GM04504 (cell line): ENCODE results near the gene NR6A1.

ENCODE experiments used
- DNase-seq: peaks from one replicate; pipeline ENCODE4 v3.0.0-alpha.2; 2012; ENCODE audit warnings: low read depth

Gene NR6A1

GRCh38 chr9:124522121-124523098 lies 248.7 kb downstream of the NR6A1 start:
- no peak for DNase-seq

- no peak for DNase-seq
Observed at GRCh38 chr9:124521142-124521541, 250.0 kb downstream of the NR6A1 start.

- DNase-seq = no peak
Observed at GRCh38 chr9:124520206-124520596, 250.9 kb downstream of the NR6A1 start.

GRCh38 chr9:124518116-124518515 lies 253.0 kb downstream of the NR6A1 start:
- DNase-seq = no peak

GRCh38 chr9:124517600-124517999 lies 253.5 kb downstream of the NR6A1 start:
- DNase-seq = no peak

GRCh38 chr9:124514874-124515273 lies 256.2 kb downstream of the NR6A1 start:
- DNase-seq = no peak

- DNase-seq = no peak
Observed at GRCh38 chr9:124514125-124514524, 257.0 kb downstream of the NR6A1 start.

- DNase-seq = no peak
Observed at GRCh38 chr9:124513376-124513994, 257.6 kb downstream of the NR6A1 start.

GRCh38 chr9:124512806-124513204 lies 258.3 kb downstream of the NR6A1 start:
- DNase-seq = no peak

GRCh38 chr9:124511891-124512805 lies 259.0 kb downstream of the NR6A1 start:
- no peak for DNase-seq

- DNase-seq = no peak
Observed at GRCh38 chr9:124511426-124511840, 259.7 kb downstream of the NR6A1 start.

- DNase-seq = no peak
Observed at GRCh38 chr9:124510650-124511425, 260.3 kb downstream of the NR6A1 start.

GRCh38 chr9:124507880-124508423 lies 263.2 kb downstream of the NR6A1 start:
- DNase-seq = no peak

- DNase-seq = no peak
Observed at GRCh38 chr9:124506931-124507879, 263.9 kb downstream of the NR6A1 start, which contains the start of gene NR5A1. TSS of gene NR5A1 (minus strand) at chr9:124507399. CDS start at chr9:124503395, 4,004 bp downstream.

- no peak for DNase-seq
Observed at GRCh38 chr9:124506433-124506832, 264.7 kb downstream of the NR6A1 start.

- no peak for DNase-seq
Observed at GRCh38 chr9:124505901-124506346, 265.2 kb downstream of the NR6A1 start.

- DNase-seq = no peak
Observed at GRCh38 chr9:124505006-124505900, 265.9 kb downstream of the NR6A1 start.

- DNase-seq = no peak
Observed at GRCh38 chr9:124504530-124505005, 266.5 kb downstream of the NR6A1 start.
